ENCODE results near the gene ALK.

DNA sequence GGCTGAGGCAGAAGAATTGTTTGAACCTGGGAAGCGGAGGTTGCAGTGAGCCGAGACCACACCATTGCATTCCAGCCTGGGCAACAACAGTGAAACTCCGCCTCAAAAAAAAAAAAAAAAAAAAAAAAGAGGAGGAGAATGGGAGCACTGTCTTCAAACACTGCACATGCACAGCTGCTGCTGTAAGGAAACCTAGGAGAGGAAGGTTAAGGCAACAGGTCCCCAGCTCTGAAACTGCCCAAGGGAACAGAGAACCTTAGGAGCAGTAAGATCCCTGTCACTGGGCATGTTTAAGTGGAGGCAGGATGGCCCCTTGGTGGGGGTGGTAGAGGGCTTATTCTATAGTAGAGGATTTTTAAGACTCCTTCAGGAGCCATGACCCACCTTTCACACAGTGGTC is 695.0 kb downstream of the ALK start:
- TF ChIP-seq, protein P1, sequence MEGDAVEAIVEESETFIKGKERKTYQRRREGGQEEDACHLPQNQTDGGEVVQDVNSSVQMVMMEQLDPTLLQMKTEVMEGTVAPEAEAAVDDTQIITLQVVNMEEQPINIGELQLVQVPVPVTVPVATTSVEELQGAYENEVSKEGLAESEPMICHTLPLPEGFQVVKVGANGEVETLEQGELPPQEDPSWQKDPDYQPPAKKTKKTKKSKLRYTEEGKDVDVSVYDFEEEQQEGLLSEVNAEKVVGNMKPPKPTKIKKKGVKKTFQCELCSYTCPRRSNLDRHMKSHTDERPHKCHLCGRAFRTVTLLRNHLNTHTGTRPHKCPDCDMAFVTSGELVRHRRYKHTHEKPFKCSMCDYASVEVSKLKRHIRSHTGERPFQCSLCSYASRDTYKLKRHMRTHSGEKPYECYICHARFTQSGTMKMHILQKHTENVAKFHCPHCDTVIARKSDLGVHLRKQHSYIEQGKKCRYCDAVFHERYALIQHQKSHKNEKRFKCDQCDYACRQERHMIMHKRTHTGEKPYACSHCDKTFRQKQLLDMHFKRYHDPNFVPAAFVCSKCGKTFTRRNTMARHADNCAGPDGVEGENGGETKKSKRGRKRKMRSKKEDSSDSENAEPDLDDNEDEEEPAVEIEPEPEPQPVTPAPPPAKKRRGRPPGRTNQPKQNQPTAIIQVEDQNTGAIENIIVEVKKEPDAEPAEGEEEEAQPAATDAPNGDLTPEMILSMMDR (IDR thresholded peaks at IDR 0.05), result no peak
- TF ChIP-seq POLR2AphosphoS5 (IDR thresholded peaks at IDR 0.05; ENCODE audit: low read depth, low read length) (no peak), RAD21 (IDR thresholded peaks at IDR 0.05; ENCODE audit: low read length) (no peak), EP300 (IDR thresholded peaks at IDR 0.05; ENCODE audit: borderline replicate concordance in 1 of 2, low read depth in 1 of 2, low read length in 1 of 2) (no peak), TEAD4 (IDR thresholded peaks at IDR 0.05; ENCODE audit: borderline replicate concordance, insufficient read depth) (no peak), RXRA (IDR thresholded peaks at IDR 0.05; ENCODE audit: borderline replicate concordance, low read depth) (no peak), NFIC (IDR thresholded peaks at IDR 0.05; ENCODE audit: borderline replicate concordance) (no peak), FOXM1 (IDR thresholded peaks at IDR 0.05; ENCODE audit: low read depth) (no peak), EZH2phosphoT487 (IDR thresholded peaks at IDR 0.05; ENCODE audit: borderline replicate concordance, low read depth) (no peak)
